HepG2 (cell line): ENCODE measurements around the gene NEURL2. TPM values are rescaled to one million over a fixed set of nuclear protein-coding genes. Genes with fewer than 3 reads are reported as not detected.

ENCODE experiments used
- ATAC-seq: fragments of 200-7000 bp; cut with Tn5 transposase; 3 replicates; pipeline ENCODE4 v1.9.1; 2020; ENCODE audit warnings: mild to moderate bottlenecking, moderate library complexity
- BruUV-seq: library from RNA; stranded (reverse); fragments of 400-500 nt; replicated peaks from 2 replicates; lab custom pipeline; 2021; lab: Mats Ljungman, UMichigan
- CTCF ChIA-PET: fragments of 300-600 bp; formaldehyde crosslinking; extraction: SDS; loops from one replicate; lab custom pipeline; 2021; ENCODE audit warnings: low total read pairs, inconsistent platforms, low intra/inter-chr PET ratio; lab: Yijun Ruan, JAX
- POLR2A ChIA-PET: fragments of 350-600 bp; sonication (Branson Sonifier 250); formaldehyde crosslinking; loops from one replicate; lab custom pipeline; 2020; ENCODE audit warnings: antibody characterized with exemption, inconsistent platforms; lab: Yijun Ruan, JAX
- DNase-seq: peaks from one replicate; pipeline ENCODE4 v3.0.0-alpha.2; 2015; ENCODE audit warnings: low spot score
- FAIRE-seq: peaks from 3 replicates; lab custom pipeline; 2011; peaks lifted over from hg19 to GRCh38; lab: Jason Lieb, UNC
- H2AFZ ChIP-seq: one replicate; pipeline ENCODE4 v1.6.1; 2011; ENCODE audit warnings: low read length, inconsistent platforms
- H3K27ac ChIP-seq: fragments of 300-600 bp; 3 replicates; pipeline ENCODE4 v1.8.0; 2011; ENCODE audit warnings: mixed run types, mild to moderate bottlenecking, mixed read lengths, low read length, inconsistent platforms; ENCODE audit not compliant: insufficient read depth; ENCODE audit errors: extremely low read length
- H3K27me3 ChIP-seq, 2 experiments: fragments of 200-600 bp in 1 of 2; 2 replicates in 1 of 2; 3 replicates in 1 of 2; pipeline versions ENCODE4 v1.6.0 to v1.8.0; 2011; ENCODE audit warnings: low read length in 2 of 2, mild to moderate bottlenecking in 2 of 2, moderate library complexity in 2 of 2, inconsistent platforms in 1 of 2; ENCODE audit not compliant: insufficient read depth in 2 of 2, control insufficient read depth in 1 of 2
- H3K36me3 ChIP-seq, 2 experiments: fragments of 200-600 bp in 1 of 2; replicated peaks in 1 of 2; 2 replicates in 1 of 2; 3 replicates in 1 of 2; pipeline versions ENCODE4 v1.5.1 to v1.8.0; 2011; ENCODE audit warnings: low read length in 2 of 2, inconsistent platforms in 1 of 2; ENCODE audit not compliant: insufficient read depth in 2 of 2, control insufficient read depth in 1 of 2
- H3K4me1 ChIP-seq: 2 replicates; pipeline ENCODE4 v1.5.1; 2012; ENCODE audit warnings: low read length, inconsistent platforms; ENCODE audit not compliant: insufficient read depth
- H3K4me2 ChIP-seq: 2 replicates; pipeline ENCODE4 v1.6.0; 2011; ENCODE audit warnings: low read depth, low read length, inconsistent platforms
- H3K4me3 ChIP-seq, 3 experiments: fragments of 200-600 bp in 1 of 3; sonication (generic), shearing (Covaris generic) in 1 of 3; replicated peaks in 1 of 3; 2 replicates each; pipeline ENCODE4 v1.5.1; 2011 to 2016; ENCODE audit warnings: low read length in 3 of 3, inconsistent platforms in 2 of 3, low read depth in 2 of 3, mild to moderate bottlenecking in 2 of 3, control low read depth in 1 of 3, mixed read lengths in 1 of 3; ENCODE audit not compliant: insufficient read depth in 1 of 3
- H3K79me2 ChIP-seq: one replicate; pipeline ENCODE4 v1.6.1; 2011; ENCODE audit warnings: low read length, inconsistent platforms; ENCODE audit not compliant: insufficient read depth
- H3K9ac ChIP-seq: 2 replicates; pipeline ENCODE4 v1.6.0; 2011; ENCODE audit warnings: mild to moderate bottlenecking, low read depth, low read length, inconsistent platforms; ENCODE audit not compliant: insufficient read depth
- H3K9me3 ChIP-seq: 2 replicates; pipeline ENCODE4 v1.5.1; 2012; ENCODE audit warnings: mild to moderate bottlenecking, low read length
- H4K20me1 ChIP-seq: 2 replicates; pipeline ENCODE4 v1.6.0; 2011; ENCODE audit warnings: inconsistent platforms, mild to moderate bottlenecking, low read length, moderate library complexity; ENCODE audit not compliant: insufficient read depth
- NFE2L2 ChIP-seq: fragments of 150-350 bp; IDR thresholded peaks from 2 replicates; pipeline ENCODE4 v1.6.1; 2014; ENCODE audit warnings: low read length
- NRL ChIP-seq: sonication (generic); formaldehyde crosslinking; IDR thresholded peaks from 2 replicates; pipeline ENCODE4 v1.5.0; 2020; ENCODE audit warnings: missing genetic modification reagents, mild to moderate bottlenecking, moderate library complexity, borderline replicate concordance
- PLRG1 ChIP-seq: fragments of 450-650 bp; conservative IDR thresholded peaks from 2 replicates; pipeline ENCODE4 v1.6.1; 2016
- RAD51 ChIP-seq: fragments of 450-650 bp; IDR thresholded peaks from 2 replicates; pipeline ENCODE4 v1.6.1; 2016; ENCODE audit warnings: borderline replicate concordance
- REPIN1 ChIP-seq: sonication (generic); formaldehyde crosslinking; IDR thresholded peaks from 2 replicates; pipeline ENCODE4 v1.8.0; 2022; ENCODE audit warnings: missing genetic modification reagents, low read depth, mild to moderate bottlenecking, borderline replicate concordance
- ZFP1 ChIP-seq: IDR thresholded peaks from 2 replicates; pipeline ENCODE4 v1.6.1; 2016
- ZIK1 ChIP-seq: sonication (generic); formaldehyde crosslinking; IDR thresholded peaks from 2 replicates; pipeline ENCODE4 v1.5.0; 2020; ENCODE audit warnings: mild to moderate bottlenecking, low read depth, missing genetic modification reagents, borderline replicate concordance
- ZNF160 ChIP-seq: sonication (generic); formaldehyde crosslinking; IDR thresholded peaks from 2 replicates; pipeline ENCODE4 v1.8.0; 2022; ENCODE audit warnings: mild to moderate bottlenecking, inconsistent platforms, missing genetic modification reagents
- ZNF292 ChIP-seq: sonication (generic); formaldehyde crosslinking; IDR thresholded peaks from 2 replicates; pipeline ENCODE4 v1.8.1; 2022; ENCODE audit warnings: mild to moderate bottlenecking, low read depth, missing genetic modification reagents, borderline replicate concordance
- ZNF329 ChIP-seq: sonication (generic); formaldehyde crosslinking; IDR thresholded peaks from 2 replicates; pipeline ENCODE4 v1.9.0; 2021; ENCODE audit warnings: low read depth, mild to moderate bottlenecking, missing genetic modification reagents
- ZNF432 ChIP-seq: sonication (generic); formaldehyde crosslinking; IDR thresholded peaks from 2 replicates; pipeline ENCODE4 v1.5.0; 2020; ENCODE audit warnings: missing genetic modification reagents, mild to moderate bottlenecking, borderline replicate concordance
- WGBS: methylation state at CpG from one replicate; pipeline ENCODE4 v1.1.6; 2017; ENCODE audit warnings: low lambda C conversion rate; 5-methylcytosine and 5-hydroxymethylcytosine counted together
- in situ Hi-C: cut with HindIII; loops from 2 replicates; pipeline ENCODE4 v1.10.0; 2017; ENCODE audit warnings: low pct_unique_long_range_greater_than_20kb; ENCODE audit not compliant: extremely low pct_ligation_motif_present
- intact Hi-C: fragments of 100-400 bp; cut with micrococcal nuclease; formaldehyde crosslinking; loops from one replicate; pipeline ENCODE4 v1.10.0; 2022; ENCODE audit not compliant: unreplicated experiment
- polyA plus RNA-seq, 8 experiments: library from polyadenylated mRNA; depleted of rRNA in 3 of 8; stranded (reverse) in 7 of 8; unstranded in 1 of 8; fragments of >200 nt; fragmentation: Illumina TruSeq in 4 of 8; extraction: Trizol in 4 of 8; gene quantifications; 2 replicates each; pipeline versions ENCODE4 v1.2.1 to v1.2.3, GENCODE V29; 2011 to 2016; ENCODE audit warnings: low read depth in 4 of 8, missing spikeins in 1 of 8, mixed read lengths in 1 of 8; ENCODE audit not compliant: insufficient read depth in 1 of 8
- total RNA-seq, 5 experiments: library from RNA; depleted of rRNA; stranded (reverse); fragments of >200 nt; fragmentation: Illumina TruSeq; extraction: Trizol; gene quantifications; 2 replicates each; pipeline ENCODE4 v1.2.3, GENCODE V29; 2016; ENCODE audit warnings: low read depth in 1 of 5
- TF ChIP-seq, protein P1 (sequence below): sonication (generic); formaldehyde crosslinking; IDR thresholded peaks from 2 replicates; pipeline ENCODE4 v1.8.0; 2022; ENCODE audit warnings: missing genetic modification reagents, mild to moderate bottlenecking, borderline replicate concordance
- TF ChIP-seq, protein P2 (sequence below): sonication (generic); formaldehyde crosslinking; IDR thresholded peaks from 2 replicates; pipeline ENCODE4 v1.5.1; 2020; ENCODE audit warnings: missing genetic modification reagents, mild to moderate bottlenecking, borderline replicate concordance
- TF ChIP-seq, protein P3 (sequence below): sonication (generic); formaldehyde crosslinking; IDR thresholded peaks from 2 replicates; pipeline ENCODE4 v1.4.0; 2020; ENCODE audit warnings: missing genetic modification reagents

Gene NEURL2
- total and polyA plus RNA-seq, 2 of the 13 experiments (the other 11 are each of a cell fraction or from before 2014, with no cell fraction given), result 7.2 to 9.7 TPM

DNA sequence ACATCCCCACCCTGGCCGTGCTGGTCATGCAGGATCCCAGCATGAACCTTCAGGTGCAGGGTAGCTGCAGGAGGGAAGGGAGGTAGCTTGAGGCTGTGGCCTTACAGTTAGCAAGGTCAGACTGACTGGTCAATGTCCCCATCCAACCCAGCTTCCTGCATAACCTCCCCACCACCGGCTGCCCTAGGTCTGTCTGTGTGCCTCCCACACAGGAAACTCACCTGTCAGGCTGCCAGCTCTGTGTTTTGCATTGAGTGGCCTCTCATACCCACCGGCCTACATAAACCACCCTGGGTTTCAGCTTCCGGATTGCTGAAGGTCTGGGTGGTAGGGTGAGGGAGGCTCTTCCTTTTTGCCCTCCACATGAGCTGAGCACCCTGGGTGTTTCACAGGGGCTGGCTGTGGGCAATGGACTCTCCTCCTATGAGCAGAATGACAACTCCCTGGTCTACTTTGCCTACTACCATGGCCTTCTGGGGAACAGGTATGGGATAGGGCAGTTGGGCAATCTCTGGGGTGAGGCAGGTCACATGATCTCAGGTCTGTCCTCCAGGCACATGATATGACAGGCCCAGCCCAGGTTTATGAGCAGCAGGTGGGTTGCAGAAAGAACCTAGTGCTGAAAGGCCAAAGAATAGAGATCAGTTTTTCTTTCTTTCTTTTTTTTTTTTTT is 2.0 kb upstream of the NEURL2 start:
- in situ Hi-C loops (loop anchor here (5.0 kb wide), 2 partner anchors 39 to 69 kb away; partner anchors contain the start of gene PCIF1), intact Hi-C loops (no loop called here)
- Histone ChIP-seq H2AFZ (no peak overlapping the region), H3K27me3 (no peaks in the 10 kb centered on the region), H3K36me3 (peaks cover 42 to 61% of the 10 kb centered on the region in 2 experiments), H3K9me3 (no peaks in the 10 kb centered on the region), H3K79me2 (peaks cover 32% of the 10 kb centered on the region), H4K20me1 (no peaks in the 10 kb centered on the region), H3K9ac (no peak overlapping the region), H3K4me3 (peak overlapping the region in 2 of 3 experiments; percentile 19 to 98; a peak in 2 of 6 replicates), H3K4me2 (peak overlapping the region; percentile 85; the same call in 1 of the 2 replicates), H3K27ac (no peak overlapping the region), H3K4me1 (peaks cover 43% of the 10 kb centered on the region)
- DNase-seq, result no peak
- BruUV-seq, result no TSS peak
- ChIA-PET CTCF (interaction anchor here (0.8 kb wide), 1 partner anchor 70 kb away, joined by 4 read pairs; no protein-coding TSS in a partner anchor), POLR2A (interaction anchor here (0.7 to 8.1 kb wide), 11 partner anchors 11 to 600 kb away, joined by 3 to 164 read pairs (median 60); partner anchors contain the start of genes ACOT8, PCIF1, PLTP and ZSWIM1)
- FAIRE-seq, result no peak
- ATAC-seq, result no peak
- 91% methylated on average over 4 of the region's 4 CpGs for WGBS
- TF ChIP-seq ZFP1 (no peak), REPIN1 (CRISPR knock-in tag) (no peak), ZNF160 (CRISPR knock-in tag) (no peak), PLRG1 (no peak), RAD51 (peak; percentile 50; the same call in 1 of the 2 replicates), ZNF292 (CRISPR knock-in tag) (no peak), NRL (CRISPR knock-in tag) (peak; percentile 25; the same call in 1 of the 2 replicates), NFE2L2 (no peak), ZNF432 (CRISPR knock-in tag) (no peak), ZIK1 (CRISPR knock-in tag) (no peak), ZNF329 (CRISPR knock-in tag) (no peak)
- TF ChIP-seq, protein P1, sequence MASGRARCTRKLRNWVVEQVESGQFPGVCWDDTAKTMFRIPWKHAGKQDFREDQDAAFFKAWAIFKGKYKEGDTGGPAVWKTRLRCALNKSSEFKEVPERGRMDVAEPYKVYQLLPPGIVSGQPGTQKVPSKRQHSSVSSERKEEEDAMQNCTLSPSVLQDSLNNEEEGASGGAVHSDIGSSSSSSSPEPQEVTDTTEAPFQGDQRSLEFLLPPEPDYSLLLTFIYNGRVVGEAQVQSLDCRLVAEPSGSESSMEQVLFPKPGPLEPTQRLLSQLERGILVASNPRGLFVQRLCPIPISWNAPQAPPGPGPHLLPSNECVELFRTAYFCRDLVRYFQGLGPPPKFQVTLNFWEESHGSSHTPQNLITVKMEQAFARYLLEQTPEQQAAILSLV (CRISPR knock-in tag), result no peak
- TF ChIP-seq, protein P2, sequence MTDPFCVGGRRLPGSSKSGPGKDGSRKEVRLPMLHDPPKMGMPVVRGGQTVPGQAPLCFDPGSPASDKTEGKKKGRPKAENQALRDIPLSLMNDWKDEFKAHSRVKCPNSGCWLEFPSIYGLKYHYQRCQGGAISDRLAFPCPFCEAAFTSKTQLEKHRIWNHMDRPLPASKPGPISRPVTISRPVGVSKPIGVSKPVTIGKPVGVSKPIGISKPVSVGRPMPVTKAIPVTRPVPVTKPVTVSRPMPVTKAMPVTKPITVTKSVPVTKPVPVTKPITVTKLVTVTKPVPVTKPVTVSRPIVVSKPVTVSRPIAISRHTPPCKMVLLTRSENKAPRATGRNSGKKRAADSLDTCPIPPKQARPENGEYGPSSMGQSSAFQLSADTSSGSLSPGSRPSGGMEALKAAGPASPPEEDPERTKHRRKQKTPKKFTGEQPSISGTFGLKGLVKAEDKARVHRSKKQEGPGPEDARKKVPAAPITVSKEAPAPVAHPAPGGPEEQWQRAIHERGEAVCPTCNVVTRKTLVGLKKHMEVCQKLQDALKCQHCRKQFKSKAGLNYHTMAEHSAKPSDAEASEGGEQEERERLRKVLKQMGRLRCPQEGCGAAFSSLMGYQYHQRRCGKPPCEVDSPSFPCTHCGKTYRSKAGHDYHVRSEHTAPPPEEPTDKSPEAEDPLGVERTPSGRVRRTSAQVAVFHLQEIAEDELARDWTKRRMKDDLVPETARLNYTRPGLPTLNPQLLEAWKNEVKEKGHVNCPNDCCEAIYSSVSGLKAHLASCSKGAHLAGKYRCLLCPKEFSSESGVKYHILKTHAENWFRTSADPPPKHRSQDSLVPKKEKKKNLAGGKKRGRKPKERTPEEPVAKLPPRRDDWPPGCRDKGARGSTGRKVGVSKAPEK (CRISPR knock-in tag), result no peak
- TF ChIP-seq, protein P3, sequence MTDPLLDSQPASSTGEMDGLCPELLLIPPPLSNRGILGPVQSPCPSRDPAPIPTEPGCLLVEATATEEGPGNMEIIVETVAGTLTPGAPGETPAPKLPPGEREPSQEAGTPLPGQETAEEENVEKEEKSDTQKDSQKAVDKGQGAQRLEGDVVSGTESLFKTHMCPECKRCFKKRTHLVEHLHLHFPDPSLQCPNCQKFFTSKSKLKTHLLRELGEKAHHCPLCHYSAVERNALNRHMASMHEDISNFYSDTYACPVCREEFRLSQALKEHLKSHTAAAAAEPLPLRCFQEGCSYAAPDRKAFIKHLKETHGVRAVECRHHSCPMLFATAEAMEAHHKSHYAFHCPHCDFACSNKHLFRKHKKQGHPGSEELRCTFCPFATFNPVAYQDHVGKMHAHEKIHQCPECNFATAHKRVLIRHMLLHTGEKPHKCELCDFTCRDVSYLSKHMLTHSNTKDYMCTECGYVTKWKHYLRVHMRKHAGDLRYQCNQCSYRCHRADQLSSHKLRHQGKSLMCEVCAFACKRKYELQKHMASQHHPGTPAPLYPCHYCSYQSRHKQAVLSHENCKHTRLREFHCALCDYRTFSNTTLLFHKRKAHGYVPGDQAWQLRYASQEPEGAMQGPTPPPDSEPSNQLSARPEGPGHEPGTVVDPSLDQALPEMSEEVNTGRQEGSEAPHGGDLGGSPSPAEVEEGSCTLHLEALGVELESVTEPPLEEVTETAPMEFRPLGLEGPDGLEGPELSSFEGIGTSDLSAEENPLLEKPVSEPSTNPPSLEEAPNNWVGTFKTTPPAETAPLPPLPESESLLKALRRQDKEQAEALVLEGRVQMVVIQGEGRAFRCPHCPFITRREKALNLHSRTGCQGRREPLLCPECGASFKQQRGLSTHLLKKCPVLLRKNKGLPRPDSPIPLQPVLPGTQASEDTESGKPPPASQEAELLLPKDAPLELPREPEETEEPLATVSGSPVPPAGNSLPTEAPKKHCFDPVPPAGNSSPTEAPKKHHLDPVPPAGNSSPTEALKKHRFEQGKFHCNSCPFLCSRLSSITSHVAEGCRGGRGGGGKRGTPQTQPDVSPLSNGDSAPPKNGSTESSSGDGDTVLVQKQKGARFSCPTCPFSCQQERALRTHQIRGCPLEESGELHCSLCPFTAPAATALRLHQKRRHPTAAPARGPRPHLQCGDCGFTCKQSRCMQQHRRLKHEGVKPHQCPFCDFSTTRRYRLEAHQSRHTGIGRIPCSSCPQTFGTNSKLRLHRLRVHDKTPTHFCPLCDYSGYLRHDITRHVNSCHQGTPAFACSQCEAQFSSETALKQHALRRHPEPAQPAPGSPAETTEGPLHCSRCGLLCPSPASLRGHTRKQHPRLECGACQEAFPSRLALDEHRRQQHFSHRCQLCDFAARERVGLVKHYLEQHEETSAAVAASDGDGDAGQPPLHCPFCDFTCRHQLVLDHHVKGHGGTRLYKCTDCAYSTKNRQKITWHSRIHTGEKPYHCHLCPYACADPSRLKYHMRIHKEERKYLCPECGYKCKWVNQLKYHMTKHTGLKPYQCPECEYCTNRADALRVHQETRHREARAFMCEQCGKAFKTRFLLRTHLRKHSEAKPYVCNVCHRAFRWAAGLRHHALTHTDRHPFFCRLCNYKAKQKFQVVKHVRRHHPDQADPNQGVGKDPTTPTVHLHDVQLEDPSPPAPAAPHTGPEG (CRISPR knock-in tag), result no peak
